BE2C (cell line): ENCODE results near the gene TENT4A.

Experiments used
- DNase-seq: peaks from one replicate; pipeline ENCODE4 v3.0.0-alpha.2; 2020
- H3K27me3 ChIP-seq: fragments of 250-450 bp; sonication (Bioruptor Pico); 2 replicates; pipeline ENCODE4 v1.5.1; 2020; ENCODE audit warnings: mild to moderate bottlenecking
- H3K36me3 ChIP-seq: fragments of 250-450 bp; sonication (Bioruptor Pico); 2 replicates; pipeline ENCODE4 v1.5.1; 2020; ENCODE audit warnings: mild to moderate bottlenecking
- H3K4me1 ChIP-seq: fragments of 250-450 bp; sonication (Bioruptor Pico); 2 replicates; pipeline ENCODE4 v1.5.1; 2020
- H3K4me3 ChIP-seq: 2 replicates; pipeline ENCODE4 v1.5.1; 2011; ENCODE audit warnings: low read depth, low read length
- H3K9me3 ChIP-seq: fragments of 250-450 bp; sonication (Bioruptor Pico); 2 replicates; pipeline ENCODE4 v1.5.1; 2020
- TF ChIP-seq, protein P1 (sequence below): IDR thresholded peaks from 2 replicates; pipeline ENCODE4 v1.5.1; 2012; ENCODE audit warnings: mild to moderate bottlenecking, low read depth, low read length

The TENT4A gene

DNA sequence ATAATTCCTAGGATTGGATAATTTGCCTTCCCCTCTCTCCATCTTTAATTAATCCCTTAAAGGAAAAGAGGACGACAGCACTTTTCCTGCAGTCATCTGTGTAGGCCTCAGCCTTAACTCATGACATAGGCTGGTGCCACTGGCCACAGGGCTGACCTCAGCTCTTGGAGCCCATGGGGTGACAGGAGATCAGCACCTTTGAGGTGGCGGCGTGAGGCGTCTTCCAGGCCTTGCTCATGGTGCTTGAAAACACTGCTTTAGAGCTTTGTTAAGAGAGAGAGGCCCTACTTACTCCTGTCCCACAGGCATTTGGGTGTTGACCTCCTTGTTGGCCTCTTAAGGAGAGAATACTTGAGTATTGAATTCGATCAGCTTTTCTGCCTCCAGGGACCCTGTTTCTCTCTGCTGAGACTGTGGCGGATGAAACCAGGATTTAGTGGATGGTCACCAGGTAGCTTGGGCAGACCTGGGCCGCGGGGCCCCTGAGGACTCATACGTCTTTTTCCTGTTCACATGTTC, 23.4 kb downstream of the TENT4A start:
- TF ChIP-seq, protein P1, sequence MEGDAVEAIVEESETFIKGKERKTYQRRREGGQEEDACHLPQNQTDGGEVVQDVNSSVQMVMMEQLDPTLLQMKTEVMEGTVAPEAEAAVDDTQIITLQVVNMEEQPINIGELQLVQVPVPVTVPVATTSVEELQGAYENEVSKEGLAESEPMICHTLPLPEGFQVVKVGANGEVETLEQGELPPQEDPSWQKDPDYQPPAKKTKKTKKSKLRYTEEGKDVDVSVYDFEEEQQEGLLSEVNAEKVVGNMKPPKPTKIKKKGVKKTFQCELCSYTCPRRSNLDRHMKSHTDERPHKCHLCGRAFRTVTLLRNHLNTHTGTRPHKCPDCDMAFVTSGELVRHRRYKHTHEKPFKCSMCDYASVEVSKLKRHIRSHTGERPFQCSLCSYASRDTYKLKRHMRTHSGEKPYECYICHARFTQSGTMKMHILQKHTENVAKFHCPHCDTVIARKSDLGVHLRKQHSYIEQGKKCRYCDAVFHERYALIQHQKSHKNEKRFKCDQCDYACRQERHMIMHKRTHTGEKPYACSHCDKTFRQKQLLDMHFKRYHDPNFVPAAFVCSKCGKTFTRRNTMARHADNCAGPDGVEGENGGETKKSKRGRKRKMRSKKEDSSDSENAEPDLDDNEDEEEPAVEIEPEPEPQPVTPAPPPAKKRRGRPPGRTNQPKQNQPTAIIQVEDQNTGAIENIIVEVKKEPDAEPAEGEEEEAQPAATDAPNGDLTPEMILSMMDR = no peak
- Histone ChIP-seq H3K9me3 (no peaks in the 10 kb centered on the region), H3K27me3 (no peaks in the 10 kb centered on the region), H3K4me1 (peaks cover 12% of the 10 kb centered on the region; the same call in 1 of the 2 replicates), H3K4me3 (no peak overlapping the region), H3K36me3 (peaks cover 43% of the 10 kb centered on the region)
- DNase-seq = no peak

DNA sequence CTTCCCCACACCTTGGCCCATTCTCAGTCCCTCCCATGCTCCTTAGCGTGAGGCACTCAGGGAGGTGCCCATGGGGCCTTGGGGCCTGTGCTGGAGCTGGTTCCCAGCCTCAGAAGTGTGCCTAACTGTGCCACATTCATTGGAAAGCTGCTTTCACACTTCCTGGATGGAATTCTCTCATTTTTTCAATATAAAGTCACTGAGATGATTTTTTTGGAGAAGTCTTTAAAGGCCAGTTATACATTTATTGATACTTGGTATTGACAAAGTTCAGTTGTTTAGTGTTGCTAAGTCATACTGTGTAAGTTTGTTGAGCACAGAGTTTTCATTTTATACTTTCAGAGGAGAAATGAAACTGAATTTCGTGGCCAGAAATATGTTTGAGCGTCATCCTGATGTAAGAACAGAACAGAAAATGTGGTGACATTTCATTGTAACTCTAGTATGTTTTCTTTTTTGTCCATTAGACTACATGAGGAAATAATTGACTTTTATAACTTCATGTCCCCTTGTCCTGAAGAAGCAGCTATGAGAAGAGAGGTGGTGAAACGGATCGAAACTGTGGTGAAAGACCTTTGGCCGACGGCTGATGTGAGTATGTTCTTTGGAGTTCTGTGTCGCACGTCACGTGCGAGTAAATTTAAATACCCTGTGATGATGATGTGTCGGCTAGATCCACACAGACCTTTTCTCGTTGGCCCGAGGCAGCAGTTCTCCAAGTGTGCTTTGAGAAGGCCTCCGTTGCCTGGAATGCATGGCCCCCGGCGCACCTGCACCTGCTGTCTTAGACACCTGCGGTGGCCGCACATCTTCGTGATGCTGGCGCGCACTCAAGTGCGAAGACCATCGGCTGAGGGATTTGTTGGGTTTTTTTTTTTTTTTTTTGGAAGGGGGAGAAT, 24.1 kb downstream of the TENT4A start:
- H3K4me3 ChIP-seq = no peak overlapping the region

DNA sequence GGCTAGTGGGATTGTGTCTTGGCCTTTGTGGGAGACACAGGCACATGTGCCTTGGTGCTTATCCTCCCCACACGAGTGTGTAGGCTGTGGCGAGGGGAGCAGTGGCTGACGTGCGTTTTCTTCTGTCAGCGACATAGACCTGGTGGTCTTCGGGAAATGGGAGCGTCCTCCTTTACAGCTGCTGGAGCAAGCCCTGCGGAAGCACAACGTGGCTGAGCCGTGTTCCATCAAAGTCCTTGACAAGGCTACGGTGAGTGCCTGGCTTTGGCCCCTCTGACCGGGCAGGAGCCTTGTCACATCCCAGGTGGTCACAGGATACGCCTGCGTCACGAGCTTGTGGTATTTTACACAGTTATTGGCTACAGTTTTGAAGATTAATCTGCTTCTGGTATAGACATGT, 26.4 kb downstream of the TENT4A start:
- no peak overlapping the region for H3K4me3 ChIP-seq
- H3K27me3 ChIP-seq = no peaks in the 10 kb centered on the region
- TF ChIP-seq, protein P1 = no peak
- no peak for DNase-seq
- no peaks in the 10 kb centered on the region for H3K4me1 ChIP-seq
- peaks cover 60% of the 10 kb centered on the region for H3K36me3 ChIP-seq
- H3K9me3 ChIP-seq = no peaks in the 10 kb centered on the region

More for the DNA sequence above, 24.1 kb downstream of the TENT4A start:
- DNase-seq = no peak
- H3K4me1 ChIP-seq = peaks cover 6% of the 10 kb centered on the region; the same call in 1 of the 2 replicates
- no peaks in the 10 kb centered on the region for H3K9me3 ChIP-seq
- H3K36me3 ChIP-seq = peaks cover 45% of the 10 kb centered on the region
- H3K27me3 ChIP-seq = no peaks in the 10 kb centered on the region
- TF ChIP-seq, protein P1 = no peak

DNA sequence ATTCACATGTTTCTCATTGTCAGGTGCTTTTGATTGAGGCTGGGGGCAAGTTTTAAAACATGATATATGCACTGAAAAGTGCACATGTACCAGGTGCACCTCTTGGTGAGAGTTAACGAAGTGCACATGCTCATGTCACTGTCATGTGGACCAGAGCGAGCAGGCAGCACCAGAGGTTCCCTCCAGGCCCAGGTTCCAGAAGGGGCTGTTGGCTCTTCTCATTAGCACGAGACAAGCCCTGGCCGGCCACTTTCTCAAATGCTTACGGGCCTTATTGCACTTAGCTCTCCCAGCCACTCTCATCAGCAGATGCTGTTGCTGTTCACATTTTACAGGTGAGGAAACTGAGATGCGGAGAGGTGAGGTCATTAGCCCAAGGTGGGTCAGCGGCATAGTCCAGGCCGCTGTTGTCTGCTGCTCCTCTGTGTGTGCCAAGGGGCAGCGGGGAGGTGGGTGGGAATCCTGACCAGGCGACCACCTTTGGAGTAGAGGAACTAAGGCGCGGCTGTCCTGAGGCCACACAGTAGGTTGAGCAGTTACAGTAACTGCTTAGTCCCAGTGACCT, 27.4 kb downstream of the TENT4A start:
- H3K27me3 ChIP-seq = no peaks in the 10 kb centered on the region
- DNase-seq = no peak
- H3K4me1 ChIP-seq = no peaks in the 10 kb centered on the region
- H3K9me3 ChIP-seq = no peaks in the 10 kb centered on the region
- TF ChIP-seq, protein P1 = no peak
- peaks cover 69% of the 10 kb centered on the region for H3K36me3 ChIP-seq
- H3K4me3 ChIP-seq = no peak overlapping the region

DNA sequence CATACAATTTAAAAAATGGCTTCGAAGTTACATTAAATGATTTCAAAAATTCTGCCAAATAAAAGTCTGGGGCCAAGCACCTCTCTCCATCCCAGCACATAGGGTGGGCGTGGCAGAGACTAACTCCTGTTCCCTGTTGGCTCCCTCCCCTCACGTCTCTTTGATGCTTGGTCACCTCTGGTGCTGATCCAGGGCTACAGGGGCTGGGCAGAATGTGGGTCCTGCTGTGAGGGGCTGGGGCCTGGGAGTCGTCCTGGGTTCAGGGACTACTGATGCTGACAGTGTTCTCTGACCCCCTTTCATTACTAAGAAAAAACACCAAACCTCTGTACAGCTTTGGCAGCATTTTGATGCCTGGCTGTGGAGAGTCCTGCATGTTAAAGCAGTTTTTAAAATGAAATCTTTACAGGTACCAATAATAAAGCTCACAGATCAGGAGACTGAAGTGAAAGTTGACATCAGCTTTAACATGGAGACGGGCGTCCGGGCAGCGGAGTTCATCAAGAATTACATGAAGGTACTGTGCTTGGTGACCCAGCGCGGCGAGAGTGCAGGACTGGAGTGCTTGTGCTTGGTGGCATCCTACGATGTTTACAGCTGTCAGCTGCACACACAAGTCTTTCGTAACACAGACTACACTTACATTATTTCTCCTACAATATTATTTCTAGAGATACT, 29.0 kb downstream of the TENT4A start:
- TF ChIP-seq, protein P1 = no peak
- no peaks in the 10 kb centered on the region for H3K4me1 ChIP-seq
- no peak overlapping the region for H3K4me3 ChIP-seq
- H3K36me3 ChIP-seq = peaks cover 78% of the 10 kb centered on the region
- no peaks in the 10 kb centered on the region for H3K27me3 ChIP-seq
- no peaks in the 10 kb centered on the region for H3K9me3 ChIP-seq
- no peak for DNase-seq
